HL-60 (cell line): ENCODE measurements around the gene AKR1C3.

Experiments
- DNase-seq, 2 experiments: peaks; one replicate each; pipeline ENCODE4 v3.0.0-alpha.2; 2010 to 2020; ENCODE audit warnings: low read depth in 1 of 2, low spot score in 1 of 2
- H3K27ac ChIP-seq: fragments of 250-450 bp; sonication (Bioruptor Pico); replicated peaks from 2 replicates; pipeline ENCODE4 v1.5.1; 2020; ENCODE audit warnings: mild to moderate bottlenecking, moderate library complexity
- H3K27me3 ChIP-seq: fragments of 250-450 bp; sonication (Bioruptor Pico); 2 replicates; pipeline ENCODE4 v1.5.1; 2021; ENCODE audit warnings: mild to moderate bottlenecking, moderate library complexity; ENCODE audit not compliant: insufficient read depth, poor library complexity, severe bottlenecking
- H3K4me3 ChIP-seq: replicated peaks from 2 replicates; pipeline ENCODE4 v1.5.1; 2011; ENCODE audit warnings: mild to moderate bottlenecking, control low read depth, low read length; ENCODE audit not compliant: insufficient read depth
- CTCF ChIP-seq: IDR thresholded peaks from one replicate; pipeline ENCODE4 v1.5.1; 2011; ENCODE audit warnings: low read length, control low read depth, inconsistent platforms; ENCODE audit not compliant: insufficient read depth
- GABPA ChIP-seq: IDR thresholded peaks from 2 replicates; pipeline ENCODE4 v1.6.1; 2012; ENCODE audit warnings: low read depth
- POLR2AphosphoS5 ChIP-seq: IDR thresholded peaks from 2 replicates; pipeline ENCODE4 v1.6.1; 2012; ENCODE audit warnings: low read depth
- REST ChIP-seq: IDR thresholded peaks from 2 replicates; pipeline ENCODE4 v1.6.1; 2012; ENCODE audit warnings: low read depth; ENCODE audit not compliant: insufficient replicate concordance
- SPI1 ChIP-seq: IDR thresholded peaks from 2 replicates; pipeline ENCODE4 v1.6.1; 2012; ENCODE audit warnings: low read depth, mild to moderate bottlenecking, borderline replicate concordance

AKR1C3 gene

GRCh38 chr10:5151076-5151475 lies 56.9 kb downstream of the AKR1C3 start:
- Histone ChIP-seq H3K4me3 (no peak overlapping the region), H3K27me3 (no peaks in the 10 kb centered on the region), H3K27ac (no peak overlapping the region)
- TF ChIP-seq SPI1 (no peak), POLR2AphosphoS5 (no peak), REST (no peak), GABPA (no peak), CTCF (no peak)
- no peak for DNase-seq

GRCh38 chr10:5155951-5156350 lies 61.7 kb downstream of the AKR1C3 start:
- TF ChIP-seq GABPA (no peak), REST (no peak), POLR2AphosphoS5 (no peak), SPI1 (no peak), CTCF (no peak)
- no peak for DNase-seq
- Histone ChIP-seq H3K4me3 (no peak overlapping the region), H3K27me3 (no peaks in the 10 kb centered on the region), H3K27ac (no peak overlapping the region)
